Kidney capillary endothelial cell (primary cell): ENCODE data around the gene MAG.

ENCODE experiments used
- DNase-seq: peaks from one replicate; pipeline ENCODE4 v3.0.0-alpha.2; 2018; ENCODE audit warnings: low spot score

Gene MAG, protein sequence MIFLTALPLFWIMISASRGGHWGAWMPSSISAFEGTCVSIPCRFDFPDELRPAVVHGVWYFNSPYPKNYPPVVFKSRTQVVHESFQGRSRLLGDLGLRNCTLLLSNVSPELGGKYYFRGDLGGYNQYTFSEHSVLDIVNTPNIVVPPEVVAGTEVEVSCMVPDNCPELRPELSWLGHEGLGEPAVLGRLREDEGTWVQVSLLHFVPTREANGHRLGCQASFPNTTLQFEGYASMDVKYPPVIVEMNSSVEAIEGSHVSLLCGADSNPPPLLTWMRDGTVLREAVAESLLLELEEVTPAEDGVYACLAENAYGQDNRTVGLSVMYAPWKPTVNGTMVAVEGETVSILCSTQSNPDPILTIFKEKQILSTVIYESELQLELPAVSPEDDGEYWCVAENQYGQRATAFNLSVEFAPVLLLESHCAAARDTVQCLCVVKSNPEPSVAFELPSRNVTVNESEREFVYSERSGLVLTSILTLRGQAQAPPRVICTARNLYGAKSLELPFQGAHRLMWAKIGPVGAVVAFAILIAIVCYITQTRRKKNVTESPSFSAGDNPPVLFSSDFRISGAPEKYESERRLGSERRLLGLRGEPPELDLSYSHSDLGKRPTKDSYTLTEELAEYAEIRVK

DNA sequence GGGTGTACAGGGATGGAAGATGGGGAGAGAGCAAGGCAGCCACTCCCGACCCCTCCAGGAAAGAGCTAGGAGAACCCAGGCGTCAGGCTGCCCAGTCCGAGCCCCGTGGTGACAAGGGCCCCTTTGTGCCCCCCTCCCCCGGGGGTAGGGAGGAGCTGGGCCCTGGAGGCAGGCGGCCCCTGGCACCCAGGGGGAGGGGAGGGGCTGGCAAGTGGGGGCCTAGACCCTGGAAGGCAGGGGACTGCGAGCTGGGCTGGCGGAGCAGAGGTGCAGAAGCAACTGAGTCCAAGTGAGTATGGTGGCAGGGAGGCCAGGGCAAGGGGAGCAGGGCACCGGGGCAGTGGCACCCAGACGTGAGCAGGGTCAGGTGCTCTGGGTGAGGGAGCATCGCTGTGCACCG lies at the start of gene MAG:
Gene MAG, plus strand, starts transcription at position 246 of the 400 bp plus-strand sequence. CDS start 3,248 bp downstream, outside the sequence.
- DNase-seq: no peak

DNA sequence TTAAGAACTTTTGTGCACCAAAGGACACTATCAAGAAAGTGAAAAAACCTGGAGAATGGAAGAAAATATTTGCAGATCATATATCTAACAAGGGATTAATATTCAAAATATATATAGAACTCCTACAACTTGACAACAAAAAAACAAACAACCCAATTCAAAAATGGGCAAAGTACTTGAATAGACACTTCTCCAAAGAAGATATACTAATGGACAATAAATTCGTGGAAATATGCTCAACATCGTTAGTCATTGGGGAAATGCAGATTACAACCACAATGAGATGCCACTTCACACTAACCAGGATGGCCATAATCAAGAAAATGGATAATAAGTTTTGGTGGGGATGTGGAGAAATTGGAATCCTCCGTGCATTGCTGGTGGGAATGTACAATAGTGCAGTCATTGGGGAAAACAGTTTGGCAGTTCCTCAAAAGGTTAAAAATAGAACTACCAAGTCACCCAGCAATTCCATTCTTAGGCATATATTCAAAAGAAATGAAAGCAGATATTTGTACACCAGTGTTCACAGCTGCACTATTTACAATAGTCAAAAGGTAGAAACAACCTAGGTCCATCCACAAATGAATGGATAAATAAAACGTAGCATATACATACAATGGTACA lies 45.4 kb upstream of the MAG start:
- DNase-seq: no peak

DNA sequence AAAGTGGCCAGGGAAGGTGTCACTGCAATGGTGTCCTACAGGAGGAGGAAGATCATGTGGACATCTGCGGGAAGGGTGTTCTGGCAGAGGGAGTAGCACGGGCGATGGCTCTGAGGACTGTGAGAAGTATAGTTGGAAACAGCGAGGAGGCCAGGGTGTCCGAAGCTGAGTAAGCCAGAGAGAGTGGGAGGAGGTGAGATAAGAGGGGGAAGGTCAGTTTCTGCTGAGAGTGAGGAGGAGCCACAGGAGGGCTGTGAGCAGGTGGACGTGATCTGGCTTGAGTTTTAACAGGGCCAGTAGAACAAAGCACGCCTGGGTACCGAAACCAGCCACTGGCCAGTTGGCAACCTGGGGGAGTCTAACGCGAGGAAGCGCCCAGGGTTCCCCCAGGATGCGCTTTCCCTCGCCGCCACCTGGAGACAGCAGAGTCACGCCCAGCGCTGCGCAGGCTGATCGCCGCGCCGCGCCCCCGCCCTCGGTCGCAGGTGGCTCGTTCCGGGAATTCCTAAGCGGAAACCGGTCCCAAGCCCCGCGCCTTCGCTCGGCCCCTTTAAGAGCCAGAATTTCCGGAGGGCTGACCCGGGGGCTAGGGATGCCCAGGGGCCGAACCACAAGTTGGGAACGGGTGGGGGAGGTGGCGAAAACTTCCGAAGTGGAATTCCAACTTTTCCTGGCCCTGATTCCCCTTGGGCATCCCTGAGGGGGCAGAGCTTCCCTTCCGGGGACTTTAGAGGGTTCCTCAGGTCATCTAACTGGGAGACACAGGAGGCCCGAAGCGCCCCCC lies 44.2 kb upstream of the MAG start:
- no peak for DNase-seq

DNA sequence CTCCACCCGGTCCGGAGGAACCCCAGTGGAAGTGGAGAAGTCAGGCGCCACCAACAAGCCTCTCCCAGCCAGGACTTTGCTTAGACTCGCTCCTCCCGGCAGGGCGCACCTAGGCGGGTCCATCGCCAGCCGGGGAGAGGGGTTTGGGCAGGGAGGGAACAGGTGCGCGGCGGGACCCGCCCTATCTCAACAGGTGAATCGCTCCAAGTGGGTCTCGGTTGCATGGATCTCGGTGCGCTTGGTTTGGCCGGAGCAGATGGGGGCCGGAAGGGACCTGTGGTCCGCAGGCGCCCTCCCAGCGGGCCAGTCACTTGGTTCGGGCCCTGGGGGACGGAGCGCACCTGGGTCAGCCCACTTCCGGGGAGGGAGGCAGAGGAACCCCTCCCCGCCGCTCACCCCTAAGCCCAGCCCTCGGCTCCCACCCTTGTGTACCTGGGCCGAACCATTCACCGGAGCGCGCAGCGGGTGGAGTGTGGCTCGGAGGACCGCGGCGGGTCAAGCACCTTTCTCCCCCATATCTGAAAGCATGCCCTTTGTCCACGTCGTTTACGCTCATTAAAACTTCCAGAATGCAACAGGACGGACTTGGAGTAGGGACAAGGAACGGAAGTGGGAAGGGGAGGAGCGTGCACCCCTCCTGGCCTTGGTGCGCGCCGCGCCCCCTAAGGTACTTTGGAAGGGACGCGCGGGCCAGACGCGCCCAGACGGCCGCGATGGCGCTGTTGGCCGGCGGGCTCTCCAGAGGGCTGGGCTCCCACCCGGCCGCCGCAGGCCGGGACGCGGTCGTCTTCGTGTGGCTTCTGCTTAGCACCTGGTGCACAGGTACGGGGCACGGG lies 43.4 kb upstream of the MAG start, which contains the start of gene LSR:
Gene LSR, plus strand, starts transcription at position 693 of the 836 bp plus-strand sequence. Its CDS starts 21 bp downstream, at position 714.
- DNase-seq: no peak

DNA sequence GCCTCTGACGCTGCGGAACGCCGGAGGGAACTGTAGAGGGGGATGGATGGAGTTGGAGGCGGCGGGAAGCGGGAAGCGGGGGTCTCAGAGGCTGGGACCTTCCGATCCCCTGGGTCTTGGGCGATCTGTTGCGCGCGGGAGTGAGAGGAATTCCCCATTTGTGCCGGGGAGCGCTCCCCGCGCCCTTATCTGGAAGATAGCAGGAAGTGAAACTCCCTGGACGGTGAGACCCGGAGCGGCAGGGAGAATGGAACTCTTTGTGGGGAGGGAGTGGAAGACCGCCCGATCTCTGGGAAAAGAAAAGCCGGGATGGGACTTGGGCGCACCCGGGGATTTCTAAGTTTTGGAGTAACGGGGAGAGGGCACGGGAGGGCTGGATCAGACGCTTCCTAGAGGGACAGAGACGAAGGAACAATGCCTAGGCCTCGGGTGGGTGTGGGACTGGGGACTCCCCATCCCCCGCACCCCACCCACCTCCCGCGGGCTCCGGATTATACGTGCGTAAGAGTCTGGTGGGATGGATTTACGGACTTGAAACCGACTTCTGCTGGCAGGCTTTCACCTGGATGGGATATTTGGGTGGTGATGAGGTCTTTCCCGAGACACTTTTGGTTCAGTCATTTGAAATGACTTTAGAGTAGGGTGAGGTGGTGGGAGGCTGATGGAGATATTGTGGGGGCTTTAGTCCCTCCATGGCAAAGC lies 42.7 kb upstream of the MAG start:
- DNase-seq: no peak

DNA sequence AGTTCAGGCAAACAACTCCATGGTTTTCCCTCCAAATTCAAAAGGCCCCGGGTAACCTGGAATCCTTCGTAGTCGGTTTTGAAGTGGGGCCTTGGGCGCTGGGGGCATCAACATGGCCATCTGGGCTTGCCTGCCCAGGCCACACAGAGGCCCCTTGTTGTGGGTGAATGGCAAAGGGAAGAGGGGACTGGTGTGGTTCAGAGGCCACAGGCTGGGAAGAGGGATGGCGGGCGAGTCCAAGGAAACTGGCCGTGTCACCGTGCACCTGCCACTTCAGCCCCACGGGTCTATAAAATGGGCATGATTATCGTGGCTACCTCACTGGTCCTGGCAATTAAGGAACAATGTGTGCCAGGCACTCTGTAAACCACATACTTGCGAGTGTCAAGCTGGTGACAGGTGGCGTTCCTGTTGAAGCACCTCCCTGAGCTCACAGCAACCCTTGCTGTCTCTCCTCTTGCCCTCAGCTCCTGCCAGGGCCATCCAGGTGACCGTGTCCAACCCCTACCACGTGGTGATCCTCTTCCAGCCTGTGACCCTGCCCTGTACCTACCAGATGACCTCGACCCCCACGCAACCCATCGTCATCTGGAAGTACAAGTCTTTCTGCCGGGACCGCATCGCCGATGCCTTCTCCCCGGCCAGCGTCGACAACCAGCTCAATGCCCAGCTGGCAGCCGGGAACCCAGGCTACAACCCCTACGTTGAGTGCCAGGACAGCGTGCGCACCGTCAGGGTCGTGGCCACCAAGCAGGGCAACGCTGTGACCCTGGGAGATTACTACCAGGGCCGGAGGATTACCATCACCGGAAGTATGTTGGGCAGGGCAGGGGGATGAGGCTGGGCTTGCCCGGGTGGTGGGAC lies 41.9 kb upstream of the MAG start:
- no peak for DNase-seq

DNA sequence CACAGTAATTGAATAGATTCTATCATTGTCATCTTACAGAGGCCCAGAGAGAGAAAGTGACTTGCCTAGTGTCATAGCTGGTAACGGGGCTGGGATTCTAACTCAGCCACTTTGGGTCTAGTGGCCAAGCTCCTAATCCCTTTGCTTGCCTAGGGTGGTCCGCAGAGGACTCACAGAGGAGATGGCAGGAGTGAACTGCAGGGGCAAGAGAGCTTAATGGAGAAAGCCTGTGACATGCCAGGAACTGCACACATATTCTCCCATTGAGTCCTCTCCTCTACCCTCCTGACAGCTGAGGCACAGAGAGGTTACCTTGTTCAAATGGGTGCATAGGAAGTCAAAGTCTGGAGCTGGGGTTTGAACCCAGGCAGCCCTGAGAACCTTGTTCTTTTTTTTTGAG lies 40.5 kb upstream of the MAG start:
- no peak for DNase-seq

DNA sequence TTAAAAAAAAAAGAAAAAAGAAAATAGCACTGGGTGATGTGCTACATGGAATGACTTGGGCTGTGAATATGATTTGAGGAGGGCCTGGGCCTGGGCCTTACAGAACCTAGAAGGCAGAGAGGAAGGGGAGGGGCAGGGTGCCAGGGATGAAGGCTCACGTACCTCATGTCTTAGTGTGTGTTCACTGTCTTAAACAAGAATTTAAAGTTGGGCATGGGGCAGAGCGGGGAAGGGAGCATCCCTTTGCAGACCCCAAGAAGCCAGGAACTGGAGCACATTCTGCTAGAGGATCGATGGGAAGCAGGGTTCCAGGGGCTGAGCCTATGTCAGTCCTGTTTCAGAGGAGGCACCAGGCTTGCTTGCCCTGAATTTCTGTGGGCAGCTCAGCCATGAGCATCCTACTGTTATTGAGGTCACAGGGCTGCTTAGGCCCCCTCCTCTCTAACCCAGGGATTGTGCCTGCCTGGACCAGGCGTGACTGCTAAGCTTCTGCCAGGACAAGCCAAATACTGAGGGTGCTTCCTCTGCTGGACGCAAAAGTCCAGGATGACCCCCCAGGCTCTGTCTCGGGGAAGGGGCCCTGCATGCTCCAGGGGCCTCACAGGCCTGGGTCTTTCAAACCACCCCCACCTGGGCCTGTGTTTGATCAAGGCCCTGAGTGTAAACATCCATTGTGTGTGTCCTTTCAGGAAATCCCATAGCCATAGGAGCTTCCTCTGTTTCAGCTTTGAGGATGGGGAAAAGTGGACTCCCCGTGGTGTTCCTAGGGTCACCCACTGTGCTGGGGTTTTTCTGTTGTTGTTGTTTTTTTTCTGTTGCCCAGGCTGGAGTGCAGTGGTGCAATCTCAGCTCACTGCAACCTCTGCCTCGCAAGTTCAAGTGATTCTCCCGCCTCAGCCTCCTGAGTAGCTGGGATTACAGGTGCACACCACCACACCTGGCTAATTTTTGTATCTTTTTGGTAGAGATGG lies 38.4 kb upstream of the MAG start:
- no peak for DNase-seq

DNA sequence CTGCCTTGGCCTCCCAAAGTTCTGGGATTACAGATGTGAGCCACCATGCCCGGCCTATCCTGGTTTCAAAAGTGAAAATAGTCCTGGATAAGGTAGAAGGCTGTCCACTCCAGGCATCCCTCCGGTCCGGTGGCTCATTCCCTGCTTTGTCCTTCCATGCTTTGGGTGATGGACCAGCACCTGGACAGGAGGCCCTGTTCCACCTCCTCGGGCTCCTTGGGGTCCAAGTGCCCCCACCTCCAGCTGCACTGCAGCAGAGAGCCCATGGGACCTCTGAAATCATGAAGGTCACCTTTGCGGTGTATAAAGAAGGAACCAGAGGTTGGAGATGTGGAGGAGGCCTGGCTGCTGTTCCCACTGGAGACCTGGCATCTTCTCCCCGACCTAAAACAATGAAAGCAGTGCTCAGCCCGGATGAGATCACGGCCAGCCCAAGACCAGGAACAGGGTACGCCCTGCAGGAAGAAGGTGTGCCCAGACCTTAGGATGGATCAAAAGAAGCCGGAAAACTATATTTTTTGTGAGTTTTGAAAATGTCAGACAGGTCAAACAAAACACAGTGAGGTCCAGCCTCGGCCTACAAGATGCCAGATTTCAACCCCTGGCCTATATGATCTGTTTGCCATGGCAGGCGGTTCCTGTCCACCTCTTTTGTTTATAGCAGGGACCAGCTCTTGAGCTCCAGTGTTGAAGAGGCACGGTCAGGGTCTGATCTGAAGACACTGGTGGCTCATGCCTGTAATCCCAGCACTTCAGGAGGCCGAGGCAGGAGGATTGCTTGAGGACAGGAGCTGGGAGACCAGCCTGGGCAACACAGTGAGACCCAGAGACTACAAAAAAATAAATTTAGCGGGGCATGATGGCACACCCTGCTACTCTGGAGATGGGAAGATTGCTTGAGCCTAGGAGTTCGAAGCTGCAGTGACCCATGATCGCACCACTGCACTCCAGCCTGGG lies 37.3 kb upstream of the MAG start:
- no peak for DNase-seq

DNA sequence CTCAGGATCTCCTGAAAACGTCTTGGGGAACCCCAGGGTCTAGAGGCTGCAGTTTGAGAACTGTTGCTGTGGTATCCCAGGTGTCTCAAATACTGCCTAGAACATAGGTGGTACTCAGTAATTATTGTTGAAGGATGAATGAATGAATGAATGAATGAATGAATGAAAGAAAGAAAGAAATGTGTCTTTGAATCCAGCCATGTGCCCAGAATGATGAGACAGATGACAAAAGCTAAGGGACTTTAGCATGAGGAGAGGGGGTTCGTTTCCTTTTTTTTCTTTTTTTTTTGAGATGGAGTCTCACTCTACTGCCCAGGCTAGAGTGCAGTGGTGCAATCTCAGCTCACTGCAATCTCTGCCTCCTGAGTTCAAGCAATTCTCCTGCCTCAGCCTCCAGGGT lies 35.4 kb upstream of the MAG start:
- DNase-seq: no peak

DNA sequence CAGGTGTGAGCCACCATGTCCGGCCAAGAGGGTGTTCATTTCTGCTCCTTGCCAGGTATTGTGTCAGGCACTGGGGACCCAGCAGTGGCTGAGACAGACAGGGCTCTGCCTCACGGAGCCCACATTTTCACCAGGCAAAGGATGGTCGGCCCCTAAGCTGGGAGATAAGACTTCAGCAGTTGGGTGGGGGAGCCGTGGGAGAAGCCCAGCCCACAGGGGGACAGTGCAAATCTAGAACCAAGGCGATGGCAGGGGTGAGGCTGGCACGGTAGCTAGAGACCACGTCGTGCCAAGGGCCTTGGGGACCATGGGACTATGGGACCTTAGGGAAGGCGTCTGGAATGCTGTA lies 34.9 kb upstream of the MAG start:
- DNase-seq: no peak

DNA sequence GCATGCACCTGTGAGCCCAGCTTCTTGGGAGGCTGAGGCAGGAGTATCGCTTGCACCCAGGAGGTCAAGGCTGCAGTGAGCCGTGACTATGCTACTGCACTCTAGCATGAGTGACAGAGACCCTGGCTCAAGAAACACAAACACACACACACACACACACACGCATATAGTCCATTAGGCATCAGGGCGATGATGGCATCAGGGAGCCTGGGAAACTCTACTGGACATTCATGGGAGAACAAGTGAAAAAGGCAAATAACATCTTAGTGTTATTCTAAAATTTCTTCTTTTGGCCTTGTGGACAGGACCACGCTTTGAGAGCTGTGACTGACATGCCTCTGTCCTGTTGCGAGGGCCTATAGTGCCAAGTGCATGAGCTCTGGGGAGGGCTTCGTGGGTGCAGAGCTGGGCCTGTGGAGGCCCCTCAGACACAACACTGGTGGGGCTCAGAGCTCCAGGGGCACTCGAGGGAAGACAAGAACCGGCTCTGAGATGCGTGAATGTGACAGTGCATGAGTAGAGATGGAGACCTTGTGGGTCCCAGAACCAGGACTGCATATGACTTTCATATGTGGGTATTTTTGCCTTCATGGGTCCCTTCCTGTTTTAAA lies 31.2 kb upstream of the MAG start:
- no peak for DNase-seq

DNA sequence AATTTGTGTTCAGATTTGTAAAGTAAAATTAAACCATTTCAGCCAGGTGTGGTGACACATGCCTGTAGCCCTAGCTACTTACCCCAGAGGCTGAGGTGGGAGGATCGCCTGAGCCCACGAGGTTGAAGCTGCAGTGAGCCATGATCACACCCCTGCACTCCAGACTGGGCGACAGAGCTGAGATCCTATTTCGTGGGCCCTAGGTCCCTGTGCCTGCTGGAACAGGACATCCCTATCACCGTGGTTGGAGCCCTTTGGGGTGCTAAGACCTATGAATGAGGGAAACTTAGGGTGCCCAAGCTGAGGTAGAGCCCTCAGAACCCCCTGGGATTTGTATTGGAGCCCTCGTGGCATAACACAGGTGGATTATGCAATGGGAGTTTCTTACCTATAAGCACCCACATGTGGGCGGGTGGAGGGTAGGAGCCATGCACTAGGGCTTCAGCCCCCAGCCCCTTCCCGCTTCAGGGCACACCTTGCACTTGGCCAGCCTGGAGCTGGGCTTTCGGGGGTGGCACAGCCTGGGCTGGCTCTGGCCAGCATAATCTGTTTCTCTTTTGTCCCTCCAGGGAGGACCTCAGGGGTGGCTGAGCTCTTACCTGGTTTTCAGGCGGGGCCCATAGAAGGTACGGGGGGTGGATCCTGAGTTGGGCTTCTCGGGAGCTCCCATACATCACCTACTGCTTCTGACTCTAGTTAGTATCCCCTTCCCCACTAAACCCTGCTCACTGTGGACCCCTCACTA lies 30.4 kb upstream of the MAG start:
- DNase-seq: no peak

DNA sequence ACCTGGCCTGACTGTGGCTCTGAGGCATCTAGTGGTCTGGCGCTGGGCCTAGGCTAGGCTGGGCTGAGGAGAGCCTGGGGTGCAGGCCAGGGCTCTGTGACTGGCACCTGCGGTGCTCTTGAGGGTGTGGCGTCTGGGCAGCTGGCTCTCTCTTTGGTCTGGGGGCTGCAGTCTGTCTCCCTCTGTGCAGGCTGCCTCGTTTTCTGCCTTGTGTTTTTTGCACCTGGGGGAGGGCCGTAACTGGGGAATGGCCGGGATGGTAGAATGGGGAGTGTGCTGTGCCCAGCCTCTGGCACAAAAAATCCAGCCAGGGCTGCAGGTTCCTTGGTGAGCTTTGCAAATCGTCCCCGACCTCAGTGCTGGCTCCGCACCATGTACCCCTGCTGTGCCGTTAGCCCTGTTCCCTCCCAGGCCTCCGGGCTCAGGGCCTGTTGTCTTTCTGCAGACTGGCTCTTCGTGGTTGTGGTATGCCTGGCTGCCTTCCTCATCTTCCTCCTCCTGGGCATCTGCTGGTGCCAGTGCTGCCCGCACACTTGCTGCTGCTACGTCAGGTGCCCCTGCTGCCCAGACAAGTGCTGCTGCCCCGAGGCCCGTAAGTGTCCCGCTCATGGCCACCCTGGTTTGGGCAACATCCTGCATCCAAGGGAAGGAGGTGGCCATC lies 29.7 kb upstream of the MAG start:
- no peak for DNase-seq

DNA sequence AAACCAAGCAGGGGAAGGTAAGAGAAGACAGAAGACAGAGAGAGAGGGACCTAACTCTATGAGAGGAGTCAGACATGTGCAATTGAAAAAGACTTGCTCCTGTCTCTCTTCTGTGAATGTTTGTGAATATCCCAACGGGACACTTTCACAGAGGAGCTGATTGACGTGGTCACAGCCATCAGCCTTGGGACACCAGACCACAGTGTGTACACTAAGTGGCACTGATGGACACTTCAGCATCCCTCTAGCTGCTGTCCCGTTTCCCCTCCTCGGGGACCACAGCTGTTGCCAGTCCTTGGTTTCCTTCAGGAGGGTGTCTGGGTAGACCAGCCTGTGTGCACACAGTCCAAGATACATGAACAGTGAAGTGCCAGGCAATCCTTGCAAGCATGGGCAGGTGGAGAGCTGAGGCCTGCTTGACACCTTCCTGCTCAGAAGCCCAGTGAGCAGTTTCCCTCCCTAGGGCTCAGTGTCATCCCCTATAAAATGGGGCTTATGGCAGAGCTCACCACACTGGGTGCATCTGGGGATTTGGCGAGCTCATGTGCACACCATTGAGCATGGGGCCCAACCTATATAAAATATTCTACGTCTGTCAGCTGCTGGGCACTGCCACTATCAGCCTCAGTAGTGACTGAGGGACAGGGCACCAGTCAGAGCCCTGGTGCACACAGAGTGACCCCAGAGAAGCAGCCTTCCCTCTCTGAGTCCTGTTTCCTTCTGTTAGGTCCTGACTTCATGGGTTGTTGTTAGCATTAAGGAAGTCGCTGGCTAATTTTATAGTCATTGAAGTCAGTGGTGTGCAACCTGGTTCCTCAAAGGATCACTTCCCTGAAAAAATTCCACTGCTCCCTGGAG lies 27.5 kb upstream of the MAG start:
- DNase-seq: no peak
